HCT116 (cell line): ENCODE data around the gene APBA2. TPM values are rescaled to one million over a fixed set of nuclear protein-coding genes. Genes with fewer than 3 reads are reported as not detected.

Experiments
- ATAC-seq: fragments of 200-7000 bp; cut with Tn5 transposase; 2 replicates; pipeline ENCODE4 v1.9.1; 2020; ENCODE audit warnings: mild to moderate bottlenecking, moderate library complexity
- BruUV-seq: library from RNA; stranded (reverse); fragments of 400-500 nt; replicated peaks from 2 replicates; lab custom pipeline; 2021; lab: Mats Ljungman, UMichigan
- CTCF ChIA-PET: fragments of 300-600 bp; sonication (Branson Sonifier 250); formaldehyde crosslinking; loops from one replicate; lab custom pipeline; 2021; ENCODE audit warnings: antibody characterized with exemption; lab: Charles Lee
- POLR2A ChIA-PET: fragments of 300-600, 350-600 bp; sonication (Branson Sonifier 250); formaldehyde crosslinking; loops from one replicate; lab custom pipeline; 2021; ENCODE audit warnings: antibody characterized with exemption; lab: Charles Lee
- RAD21 ChIA-PET, 2 experiments: fragments of 300-600 bp; sonication (Branson Sonifier 250); formaldehyde crosslinking; loops; one replicate each; lab custom pipeline; 2023; ENCODE audit warnings: low total read pairs in 2 of 2; ENCODE audit not compliant: uncharacterized antibody in 2 of 2, unreplicated experiment in 2 of 2, low non-redundant PET in 1 of 2; lab: Charles Lee
- DNase-seq: peaks from one replicate; pipeline ENCODE4 v3.0.0-alpha.2; 2010; ENCODE audit warnings: low read depth, low spot score
- H2AFZ ChIP-seq: fragments of 200-600 bp; shearing (Covaris generic), sonication (generic); 2 replicates; pipeline ENCODE4 v1.6.1; 2017; ENCODE audit warnings: low read depth, mixed run types, mixed read lengths, antibody characterized with exemption, low read length; ENCODE audit not compliant: poor library complexity, severe bottlenecking
- H3K27ac ChIP-seq: 2 replicates; pipeline ENCODE4 v1.5.1; 2012; ENCODE audit warnings: low read depth, low read length
- H3K27me3 ChIP-seq: fragments of 200-600 bp; sonication (generic); 2 replicates; pipeline ENCODE4 v1.6.1; 2016; ENCODE audit warnings: mixed run types, low read length, mixed read lengths; ENCODE audit not compliant: insufficient read depth
- H3K36me3 ChIP-seq, 2 experiments: fragments of 200-500 bp in 1 of 2; fragments of 200-600 bp in 1 of 2; sonication (Bioruptor generic) in 1 of 2; sonication (generic) in 1 of 2; 2 replicates each; pipeline versions ENCODE4 v1.5.1 to v1.6.1; 2014 to 2016; ENCODE audit warnings: low read length in 2 of 2, inconsistent platforms in 1 of 2, mixed read lengths in 1 of 2, mixed run types in 1 of 2; ENCODE audit not compliant: insufficient read depth in 2 of 2, control insufficient read depth in 1 of 2
- H3K4me1 ChIP-seq, 2 experiments: fragments of 200-600 bp in 1 of 2; sonication (generic) in 1 of 2; 2 replicates each; pipeline versions ENCODE4 v1.5.1 to v1.6.1; 2012 to 2017; ENCODE audit warnings: low read length in 2 of 2, inconsistent platforms in 1 of 2, mild to moderate bottlenecking in 1 of 2, mixed read lengths in 1 of 2, mixed run types in 1 of 2, moderate library complexity in 1 of 2; ENCODE audit not compliant: insufficient read depth in 2 of 2, control insufficient read depth in 1 of 2
- H3K4me2 ChIP-seq: fragments of 200-600 bp; sonication (generic); 2 replicates; pipeline ENCODE4 v1.6.1; 2017; ENCODE audit warnings: mixed run types, low read length, mixed read lengths
- H3K4me3 ChIP-seq, 2 experiments: fragments of 200-600 bp in 1 of 2; sonication (generic) in 1 of 2; replicated peaks in 1 of 2; 2 replicates each; pipeline ENCODE4 v1.5.1; 2011 to 2016; ENCODE audit warnings: low read length in 2 of 2, control low read depth in 1 of 2, low read depth in 1 of 2, mild to moderate bottlenecking in 1 of 2, mixed read lengths in 1 of 2, mixed run types in 1 of 2
- H3K79me2 ChIP-seq: fragments of 200-600 bp; sonication (generic); 2 replicates; pipeline ENCODE4 v1.6.1; 2017; ENCODE audit warnings: mild to moderate bottlenecking, mixed run types, low read length, moderate library complexity, mixed read lengths; ENCODE audit not compliant: insufficient read depth
- H3K9ac ChIP-seq: fragments of 200-600 bp; sonication (generic); 2 replicates; pipeline ENCODE4 v1.6.1; 2016; ENCODE audit warnings: low read length, mixed read lengths
- H3K9me2 ChIP-seq: fragments of 200-600 bp; sonication (generic), shearing (Covaris generic); 2 replicates; pipeline ENCODE4 v1.6.1; 2017; ENCODE audit warnings: mixed run types, mild to moderate bottlenecking, moderate library complexity; ENCODE audit not compliant: insufficient read depth
- H3K9me3 ChIP-seq, 2 experiments: fragments of 200-500 bp in 1 of 2; fragments of 200-600 bp in 1 of 2; sonication (Bioruptor generic) in 1 of 2; sonication (generic) in 1 of 2; 2 replicates each; pipeline ENCODE4 v1.6.1; 2014 to 2017; ENCODE audit warnings: low read length in 2 of 2, mixed read lengths in 2 of 2, inconsistent platforms in 1 of 2, low read depth in 1 of 2, mild to moderate bottlenecking in 1 of 2, mixed run types in 1 of 2, moderate library complexity in 1 of 2; ENCODE audit not compliant: control insufficient read depth in 1 of 2, insufficient read depth in 1 of 2
- H4K20me1 ChIP-seq: fragments of 200-600 bp; sonication (generic), shearing (Covaris generic); 2 replicates; pipeline ENCODE4 v1.6.1; 2017; ENCODE audit warnings: mixed run types, mild to moderate bottlenecking, moderate library complexity; ENCODE audit not compliant: insufficient read depth
- CBX3 ChIP-seq: IDR thresholded peaks from 2 replicates; pipeline ENCODE4 v1.6.1; 2012; ENCODE audit warnings: low read depth
- CEBPB ChIP-seq: IDR thresholded peaks from 2 replicates; pipeline ENCODE4 v1.6.1; 2012; ENCODE audit warnings: low read depth
- EGR1 ChIP-seq: IDR thresholded peaks from 2 replicates; pipeline ENCODE4 v1.6.1; 2012; ENCODE audit warnings: low read depth
- ELF1 ChIP-seq: IDR thresholded peaks from 2 replicates; pipeline ENCODE4 v1.6.1; 2012; ENCODE audit warnings: low read depth, borderline replicate concordance
- EZH2 ChIP-seq: fragments of 200-600 bp; sonication (generic); IDR thresholded peaks from 2 replicates; pipeline ENCODE4 v1.6.1; 2017; ENCODE audit warnings: antibody characterized with exemption, mixed run types
- EZH2phosphoT487 ChIP-seq: fragments of 200-600 bp; IDR thresholded peaks from 2 replicates; pipeline ENCODE4 v1.6.1; 2018; ENCODE audit warnings: antibody characterized with exemption, borderline replicate concordance
- FOSL1 ChIP-seq: IDR thresholded peaks from 2 replicates; pipeline ENCODE4 v1.6.1; 2012; ENCODE audit warnings: low read depth
- JUND ChIP-seq: IDR thresholded peaks from 2 replicates; pipeline ENCODE4 v1.6.1; 2012
- POLR2AphosphoS5 ChIP-seq: IDR thresholded peaks from 2 replicates; pipeline ENCODE4 v1.6.1; 2011; ENCODE audit warnings: mild to moderate bottlenecking, low read depth, low read length, moderate library complexity
- SIN3A ChIP-seq: IDR thresholded peaks from 2 replicates; pipeline ENCODE4 v1.6.1; 2012; ENCODE audit warnings: low read depth
- SP1 ChIP-seq: IDR thresholded peaks from 2 replicates; pipeline ENCODE4 v1.6.1; 2012; ENCODE audit warnings: low read depth
- SRF ChIP-seq: IDR thresholded peaks from 2 replicates; pipeline ENCODE4 v1.6.1; 2012; ENCODE audit warnings: low read depth
- TCF7L2 ChIP-seq: IDR thresholded peaks from 2 replicates; pipeline ENCODE4 v1.7.0; 2011; ENCODE audit warnings: borderline replicate concordance, inconsistent platforms; ENCODE audit not compliant: insufficient read depth, insufficient read length; ENCODE audit errors: extremely low read depth
- ZFX ChIP-seq: fragments of 450-650 bp; IDR thresholded peaks from 2 replicates; pipeline ENCODE4 v1.6.1; 2017
- ZNF274 ChIP-seq: fragments of 200-500 bp; sonication (Bioruptor generic); IDR thresholded peaks from 2 replicates; pipeline ENCODE4 v1.6.1; 2014; ENCODE audit warnings: mild to moderate bottlenecking, low read depth, low read length, inconsistent platforms
- intact Hi-C: fragments of 100-400 bp; cut with micrococcal nuclease; formaldehyde crosslinking; loops from 2 replicates; pipeline ENCODE4 v1.10.0; 2022
- total RNA-seq: library from RNA; stranded (reverse); gene quantifications from one replicate; pipeline ENCODE4 v1.2.1, GENCODE V29; 2021; ENCODE audit not compliant: unreplicated experiment
- TF ChIP-seq, protein P1 (sequence below): IDR thresholded peaks from 2 replicates; pipeline ENCODE4 v1.6.1; 2012
- TF ChIP-seq, protein P2 (sequence below): IDR thresholded peaks from 2 replicates; pipeline ENCODE4 v1.6.1; 2012; ENCODE audit warnings: low read depth
- TF ChIP-seq, protein P3 (sequence below), 3 experiments: fragments of 200-600 bp in 1 of 3; sonication (generic) in 1 of 3; IDR thresholded peaks in 2 of 3; conservative IDR thresholded peaks in 1 of 3; 2 replicates each; pipeline ENCODE4 v1.5.1; 2012 to 2017; ENCODE audit warnings: low read depth in 2 of 3, low read length in 2 of 3, antibody characterized with exemption in 1 of 3, borderline replicate concordance in 1 of 3, control low read depth in 1 of 3, mild to moderate bottlenecking in 1 of 3, mixed read lengths in 1 of 3, mixed run types in 1 of 3, moderate library complexity in 1 of 3; ENCODE audit not compliant: insufficient read depth in 1 of 3
- TF ChIP-seq, protein P4 (sequence below): IDR thresholded peaks from 2 replicates; pipeline ENCODE4 v1.6.1; 2012

APBA2 gene
- total RNA-seq, 1 experiment from 2014 or later, result 0.47 TPM

DNA sequence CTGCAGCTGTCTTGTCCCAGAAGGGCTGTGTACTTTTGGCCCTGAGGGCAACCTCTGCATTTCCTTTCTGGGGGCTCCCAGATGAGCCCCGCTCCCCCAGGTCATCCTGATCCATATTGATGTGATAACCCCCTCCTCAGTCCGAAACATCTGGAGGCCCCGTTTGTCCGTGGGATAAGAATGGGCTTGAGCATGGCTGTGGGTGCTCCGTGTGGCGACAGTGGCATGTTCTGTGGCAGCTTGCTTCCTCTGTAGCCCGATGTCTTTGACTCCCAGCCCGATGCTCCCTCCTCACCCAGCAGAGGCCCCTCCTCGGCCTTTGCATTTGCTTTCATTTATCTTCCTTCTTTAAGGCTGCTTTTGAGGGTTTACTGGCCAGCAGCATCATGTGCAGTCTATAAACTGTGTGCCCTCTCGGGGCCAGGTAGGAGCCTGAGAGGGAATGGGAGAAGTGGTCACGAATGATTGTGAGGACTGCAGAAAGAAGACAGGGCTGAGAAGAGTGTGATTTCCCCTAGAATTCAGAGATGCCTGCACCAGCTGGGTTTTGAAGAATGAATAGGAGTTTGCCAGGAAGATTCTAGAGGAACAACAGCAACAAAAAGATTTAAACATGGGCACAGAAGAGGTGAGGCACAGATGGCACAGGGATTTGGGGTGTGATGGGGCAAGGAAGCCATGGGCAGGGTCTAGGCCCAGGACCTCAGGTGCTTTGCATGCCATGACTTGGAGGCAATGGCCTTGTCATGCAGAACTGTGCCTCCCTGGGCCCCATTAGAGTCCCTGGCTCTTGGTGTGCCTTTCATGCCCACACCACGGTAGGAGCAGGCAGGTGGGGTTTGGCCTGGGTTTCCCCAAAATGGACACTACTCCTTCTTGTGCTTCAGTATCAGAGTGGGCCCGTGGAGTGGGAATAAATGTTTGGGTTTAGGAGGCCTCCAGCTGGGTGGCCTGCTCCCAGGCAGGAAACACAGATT, 34.2 kb downstream of the APBA2 start:
- no peak overlapping the region for H2AFZ ChIP-seq
- H3K4me2 ChIP-seq, result no peak overlapping the region
- H3K9me2 ChIP-seq, result no peaks in the 10 kb centered on the region
- H3K36me3 ChIP-seq, result no peaks in the 10 kb centered on the region
- no TSS peak for BruUV-seq
- H4K20me1 ChIP-seq, result no peaks in the 10 kb centered on the region
- H3K9me3 ChIP-seq, result no peaks in the 10 kb centered on the region
- CTCF ChIA-PET, result interaction anchor here (0.9 to 1.4 kb wide), 4 partner anchors 9 to 173 kb away, joined by 3 to 4 read pairs (median 3); no protein-coding TSS in a partner anchor
- H3K9ac ChIP-seq, result no peak overlapping the region
- no peak overlapping the region for H3K4me3 ChIP-seq
- peaks cover 6 to 13% of the 10 kb centered on the region in 2 experiments; a peak in 3 of 4 replicates for H3K4me1 ChIP-seq
- intact Hi-C loops, result no loop called here
- H3K27ac ChIP-seq, result no peak overlapping the region
- ATAC-seq, result no peak
- POLR2A ChIA-PET, result no interaction called here
- DNase-seq, result no peak
- peaks cover 9% of the 10 kb centered on the region for H3K27me3 ChIP-seq
- no peaks in the 10 kb centered on the region for H3K79me2 ChIP-seq
- RAD21 ChIA-PET, result no interaction called here
- no peak for TF ChIP-seq EZH2phosphoT487
- no peak for TF ChIP-seq CEBPB
- no peak for TF ChIP-seq CBX3
- TF ChIP-seq ELF1, result no peak
- no peak for TF ChIP-seq ZFX
- no peak for TF ChIP-seq JUND
- TF ChIP-seq, protein P1, sequence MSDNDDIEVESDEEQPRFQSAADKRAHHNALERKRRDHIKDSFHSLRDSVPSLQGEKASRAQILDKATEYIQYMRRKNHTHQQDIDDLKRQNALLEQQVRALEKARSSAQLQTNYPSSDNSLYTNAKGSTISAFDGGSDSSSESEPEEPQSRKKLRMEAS, result no peak
- no peak for TF ChIP-seq FOSL1
- TF ChIP-seq EGR1, result no peak
- TF ChIP-seq, protein P2, sequence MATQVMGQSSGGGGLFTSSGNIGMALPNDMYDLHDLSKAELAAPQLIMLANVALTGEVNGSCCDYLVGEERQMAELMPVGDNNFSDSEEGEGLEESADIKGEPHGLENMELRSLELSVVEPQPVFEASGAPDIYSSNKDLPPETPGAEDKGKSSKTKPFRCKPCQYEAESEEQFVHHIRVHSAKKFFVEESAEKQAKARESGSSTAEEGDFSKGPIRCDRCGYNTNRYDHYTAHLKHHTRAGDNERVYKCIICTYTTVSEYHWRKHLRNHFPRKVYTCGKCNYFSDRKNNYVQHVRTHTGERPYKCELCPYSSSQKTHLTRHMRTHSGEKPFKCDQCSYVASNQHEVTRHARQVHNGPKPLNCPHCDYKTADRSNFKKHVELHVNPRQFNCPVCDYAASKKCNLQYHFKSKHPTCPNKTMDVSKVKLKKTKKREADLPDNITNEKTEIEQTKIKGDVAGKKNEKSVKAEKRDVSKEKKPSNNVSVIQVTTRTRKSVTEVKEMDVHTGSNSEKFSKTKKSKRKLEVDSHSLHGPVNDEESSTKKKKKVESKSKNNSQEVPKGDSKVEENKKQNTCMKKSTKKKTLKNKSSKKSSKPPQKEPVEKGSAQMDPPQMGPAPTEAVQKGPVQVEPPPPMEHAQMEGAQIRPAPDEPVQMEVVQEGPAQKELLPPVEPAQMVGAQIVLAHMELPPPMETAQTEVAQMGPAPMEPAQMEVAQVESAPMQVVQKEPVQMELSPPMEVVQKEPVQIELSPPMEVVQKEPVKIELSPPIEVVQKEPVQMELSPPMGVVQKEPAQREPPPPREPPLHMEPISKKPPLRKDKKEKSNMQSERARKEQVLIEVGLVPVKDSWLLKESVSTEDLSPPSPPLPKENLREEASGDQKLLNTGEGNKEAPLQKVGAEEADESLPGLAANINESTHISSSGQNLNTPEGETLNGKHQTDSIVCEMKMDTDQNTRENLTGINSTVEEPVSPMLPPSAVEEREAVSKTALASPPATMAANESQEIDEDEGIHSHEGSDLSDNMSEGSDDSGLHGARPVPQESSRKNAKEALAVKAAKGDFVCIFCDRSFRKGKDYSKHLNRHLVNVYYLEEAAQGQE, result no peak
- no peak for TF ChIP-seq EZH2
- TF ChIP-seq, protein P3, sequence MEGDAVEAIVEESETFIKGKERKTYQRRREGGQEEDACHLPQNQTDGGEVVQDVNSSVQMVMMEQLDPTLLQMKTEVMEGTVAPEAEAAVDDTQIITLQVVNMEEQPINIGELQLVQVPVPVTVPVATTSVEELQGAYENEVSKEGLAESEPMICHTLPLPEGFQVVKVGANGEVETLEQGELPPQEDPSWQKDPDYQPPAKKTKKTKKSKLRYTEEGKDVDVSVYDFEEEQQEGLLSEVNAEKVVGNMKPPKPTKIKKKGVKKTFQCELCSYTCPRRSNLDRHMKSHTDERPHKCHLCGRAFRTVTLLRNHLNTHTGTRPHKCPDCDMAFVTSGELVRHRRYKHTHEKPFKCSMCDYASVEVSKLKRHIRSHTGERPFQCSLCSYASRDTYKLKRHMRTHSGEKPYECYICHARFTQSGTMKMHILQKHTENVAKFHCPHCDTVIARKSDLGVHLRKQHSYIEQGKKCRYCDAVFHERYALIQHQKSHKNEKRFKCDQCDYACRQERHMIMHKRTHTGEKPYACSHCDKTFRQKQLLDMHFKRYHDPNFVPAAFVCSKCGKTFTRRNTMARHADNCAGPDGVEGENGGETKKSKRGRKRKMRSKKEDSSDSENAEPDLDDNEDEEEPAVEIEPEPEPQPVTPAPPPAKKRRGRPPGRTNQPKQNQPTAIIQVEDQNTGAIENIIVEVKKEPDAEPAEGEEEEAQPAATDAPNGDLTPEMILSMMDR (IDR thresholded peaks at IDR 0.05 in 2 of 3, conservative IDR thresholded peaks at IDR 0.05 in 1 of 3; ENCODE audit: borderline replicate concordance in 1 of 3, insufficient read depth in 1 of 3, low read depth in 2 of 3, low read length in 2 of 3), result no peak
- TF ChIP-seq POLR2AphosphoS5, result no peak
- TF ChIP-seq SIN3A, result no peak
- TF ChIP-seq ZNF274, result no peak
- TF ChIP-seq, protein P4, sequence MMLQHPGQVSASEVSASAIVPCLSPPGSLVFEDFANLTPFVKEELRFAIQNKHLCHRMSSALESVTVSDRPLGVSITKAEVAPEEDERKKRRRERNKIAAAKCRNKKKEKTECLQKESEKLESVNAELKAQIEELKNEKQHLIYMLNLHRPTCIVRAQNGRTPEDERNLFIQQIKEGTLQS, result no peak
- no peak for TF ChIP-seq SP1
- TF ChIP-seq SRF, result no peak
- TF ChIP-seq TCF7L2, result no peak
